Measurements from ENCODE around the gene OGFRL1. TPM values are rescaled to one million over a fixed set of nuclear protein-coding genes. Genes with fewer than 3 reads are reported as not detected.

The OGFRL1 gene
- polyA plus RNA-seq, 6 donors from 2014 or later: 9.4 to 17.0 (median 11.3) TPM

- H3K9me3 Mint-ChIP-seq: no peaks in the 10 kb centered on the region
Measured at GRCh38 chr6:71346334-71346694, 57.7 kb downstream of the OGFRL1 start.

GRCh38 chr6:71347119-71347518 lies 58.5 kb downstream of the OGFRL1 start:
- Mint-ChIP-seq H3K4me3 (no peak overlapping the region), H3K4me1 (peaks cover 11 to 18% (median 16%) of the 10 kb centered on the region in 3 donors), H3K27me3 (no peaks in the 10 kb centered on the region), H3K9me3 (no peaks in the 10 kb centered on the region), H3K27ac (peak overlapping the region in 1 of 6 donors; percentile 65), H3K36me3 (no peaks in the 10 kb centered on the region)
- ATAC-seq (ENCODE audit: low read depth in 2 of 2) (peak in 1 of 2 donors; percentile 20), DNase-seq (no peak)

More at GRCh38 chr6:71346334-71346694, 57.7 kb downstream of the OGFRL1 start:
- Mint-ChIP-seq H3K4me3 (no peak overlapping the region), H3K4me1 (peaks cover 11 to 18% (median 16%) of the 10 kb centered on the region in 3 donors), H3K27ac (peak overlapping the region in 1 of 6 donors; percentile 1), H3K27me3 (no peaks in the 10 kb centered on the region), H3K36me3 (no peaks in the 10 kb centered on the region)
- ATAC-seq (ENCODE audit: low read depth in 2 of 2) (no peak), DNase-seq (no peak)

DNA sequence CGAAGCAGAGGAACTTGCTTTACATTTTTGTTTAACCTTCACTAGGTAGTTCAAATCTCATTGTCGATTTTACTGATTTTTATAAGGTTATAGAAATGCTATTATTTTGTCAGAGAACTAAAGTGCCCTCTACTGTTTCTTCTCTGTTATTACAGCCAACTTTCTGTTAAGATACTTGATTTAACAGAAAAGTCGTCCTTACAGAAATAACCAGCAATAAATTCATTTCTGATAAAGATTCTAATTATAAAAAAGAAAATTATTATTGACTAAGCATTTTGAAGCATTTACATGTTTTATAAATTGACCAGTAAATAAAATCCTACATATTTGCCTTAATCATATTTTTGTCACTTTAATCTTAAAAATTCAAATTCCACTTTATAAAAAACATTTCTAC lies 60.8 kb downstream of the OGFRL1 start:
- H3K27ac Mint-ChIP-seq: no peak overlapping the region
- DNase-seq: peak; percentile 14

GRCh38 chr6:71349976-71350615 lies 61.5 kb downstream of the OGFRL1 start:
- Mint-ChIP-seq H3K4me3 (no peak overlapping the region), H3K36me3 (no peaks in the 10 kb centered on the region), H3K27ac (no peak overlapping the region), H3K27me3 (no peaks in the 10 kb centered on the region), H3K4me1 (peaks cover 15 to 22% (median 22%) of the 10 kb centered on the region in 3 donors), H3K9me3 (no peaks in the 10 kb centered on the region)
- no peak for ATAC-seq (ENCODE audit: low read depth in 2 of 2)
- DNase-seq: no peak

More for the DNA sequence above, 60.8 kb downstream of the OGFRL1 start:
- no peaks in the 10 kb centered on the region for H3K9me3 Mint-ChIP-seq
- no peak for ATAC-seq (ENCODE audit: low read depth in 2 of 2)
- H3K4me3 Mint-ChIP-seq: no peak overlapping the region
- peaks cover 15 to 22% (median 22%) of the 10 kb centered on the region in 3 donors for H3K4me1 Mint-ChIP-seq
- no peaks in the 10 kb centered on the region for H3K27me3 Mint-ChIP-seq
- no peaks in the 10 kb centered on the region for H3K36me3 Mint-ChIP-seq

DNA sequence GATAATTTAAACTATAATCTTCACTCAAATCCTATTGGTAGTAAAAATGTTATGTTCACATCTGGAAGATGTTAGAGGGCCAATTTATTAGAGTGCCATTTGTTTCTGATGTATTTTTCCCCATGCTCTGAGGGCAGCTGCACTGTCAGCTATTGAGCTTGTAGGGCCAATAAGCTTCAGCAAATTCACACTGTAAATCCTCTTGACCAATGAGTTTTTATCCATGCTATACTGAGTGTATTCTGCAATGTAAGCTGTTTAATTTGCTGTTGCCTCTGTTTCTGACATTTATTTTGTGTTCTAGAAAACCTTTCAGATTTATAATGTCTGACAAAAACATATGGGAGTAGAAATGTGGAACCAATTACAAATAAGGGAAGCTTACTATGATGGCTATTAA lies 62.6 kb downstream of the OGFRL1 start:
- peaks cover 0 to 7% (median 0%) of the 10 kb centered on the region in 7 donors for H3K9me3 Mint-ChIP-seq
- no peak for DNase-seq
- no peaks in the 10 kb centered on the region for H3K36me3 Mint-ChIP-seq
- peaks cover 14 to 19% (median 19%) of the 10 kb centered on the region in 3 donors for H3K4me1 Mint-ChIP-seq
- H3K27ac Mint-ChIP-seq: no peak overlapping the region
- ATAC-seq (ENCODE audit: low read depth in 2 of 2): no peak
- H3K27me3 Mint-ChIP-seq: no peaks in the 10 kb centered on the region
- H3K4me3 Mint-ChIP-seq: no peak overlapping the region

All from naive B cell (primary cell).